ENCODE data around the gene NNAT. TPM values are rescaled to one million over a fixed set of nuclear protein-coding genes. Genes with fewer than 3 reads are reported as not detected.
"Not testable (repeated sequence)": the region's sequence is repeated elsewhere in the genome, so short reads cannot be mapped to it uniquely, and the experiment has no call there.

Gene NNAT
- total RNA-seq, 1 donor from 2014 or later, result not detected

GRCh38 chr20:37554721-37555298, 33.8 kb downstream of the NNAT start:
- ATAC-seq (ENCODE audit: poor library complexity); intact Hi-C loops (cut with DNase I); DNase-seq: not testable (repeated sequence)

- DNase-seq (no peak), ATAC-seq (ENCODE audit: poor library complexity) (no peak)
- intact Hi-C loops (cut with DNase I), result no loop called here
Observed at GRCh38 chr20:37556538-37556937, 35.5 kb downstream of the NNAT start.

GRCh38 chr20:37558306-37558705, 37.3 kb downstream of the NNAT start:
- intact Hi-C loops (cut with DNase I), result no loop called here
- DNase-seq, result no peak

GRCh38 chr20:37558779-37559178, 37.7 kb downstream of the NNAT start:
- intact Hi-C loops (cut with DNase I), result no loop called here
- DNase-seq (no peak), ATAC-seq (ENCODE audit: poor library complexity) (no peak)

More at GRCh38 chr20:37558306-37558705, 37.3 kb downstream of the NNAT start:
- ATAC-seq (ENCODE audit: poor library complexity), result no peak

- no peak for ATAC-seq (ENCODE audit: poor library complexity)
- no peak for DNase-seq
- intact Hi-C loops (cut with DNase I), result loop anchor here (10.0 kb wide), 1 partner anchor 435 kb away; no protein-coding TSS in a partner anchor
Observed at GRCh38 chr20:37559312-37560027, 38.4 kb downstream of the NNAT start.

- no peak for DNase-seq
- no peak for ATAC-seq (ENCODE audit: poor library complexity)
- intact Hi-C loops (cut with DNase I), result loop anchor here (10.0 kb wide), 1 partner anchor 434 kb away; no protein-coding TSS in a partner anchor
Observed at GRCh38 chr20:37560629-37561028, 39.6 kb downstream of the NNAT start.

GRCh38 chr20:37562695-37563480, 41.8 kb downstream of the NNAT start:
- intact Hi-C loops (cut with DNase I), result loop anchor here (10.0 kb wide), 1 partner anchor 432 kb away; no protein-coding TSS in a partner anchor
- ATAC-seq (ENCODE audit: poor library complexity), result no peak
- DNase-seq, result no peak

- intact Hi-C loops (cut with DNase I), result loop anchor here (10.0 kb wide), 1 partner anchor 431 kb away; no protein-coding TSS in a partner anchor
- DNase-seq (no peak), ATAC-seq (ENCODE audit: poor library complexity) (peak; percentile 27)
Observed at GRCh38 chr20:37564016-37564387, 43.0 kb downstream of the NNAT start.

GRCh38 chr20:37564388-37565133, 43.5 kb downstream of the NNAT start:
- DNase-seq (peak; percentile 58), ATAC-seq (ENCODE audit: poor library complexity) (peak; percentile 79)
- intact Hi-C loops (cut with DNase I), result loop anchor here (5.0 to 10.0 kb wide), 2 partner anchors 430 to 658 kb away; no protein-coding TSS in a partner anchor

GRCh38 chr20:37565134-37565811, 44.2 kb downstream of the NNAT start:
- ATAC-seq (ENCODE audit: poor library complexity), result no peak

GRCh38 chr20:37566590-37567330, 45.7 kb downstream of the NNAT start:
- intact Hi-C loops (cut with DNase I), result loop anchor here (5.0 to 10.0 kb wide), 2 partner anchors 428 to 656 kb away; no protein-coding TSS in a partner anchor
- DNase-seq, result no peak
- ATAC-seq (ENCODE audit: poor library complexity), result no peak

More at GRCh38 chr20:37565134-37565811, 44.2 kb downstream of the NNAT start:
- intact Hi-C loops (cut with DNase I), result loop anchor here (5.0 to 10.0 kb wide), 2 partner anchors 430 to 657 kb away; no protein-coding TSS in a partner anchor
- DNase-seq, result no peak

- ATAC-seq (ENCODE audit: poor library complexity) (no peak), DNase-seq (no peak)
- intact Hi-C loops (cut with DNase I), result loop anchor here (5.0 to 10.0 kb wide), 2 partner anchors 428 to 655 kb away; no protein-coding TSS in a partner anchor
Observed at GRCh38 chr20:37567331-37567665, 46.2 kb downstream of the NNAT start.

- ATAC-seq (ENCODE audit: poor library complexity) (no peak), DNase-seq (no peak)
- intact Hi-C loops (cut with DNase I), result loop anchor here (5.0 to 10.0 kb wide), 2 partner anchors 427 to 654 kb away; no protein-coding TSS in a partner anchor
Observed at GRCh38 chr20:37567671-37568588, 46.9 kb downstream of the NNAT start.

- ATAC-seq (ENCODE audit: poor library complexity) (no peak), DNase-seq (no peak)
- intact Hi-C loops (cut with DNase I), result no loop called here
Observed at GRCh38 chr20:37570419-37570818, 49.4 kb downstream of the NNAT start.

GRCh38 chr20:37571033-37571432, 50.0 kb downstream of the NNAT start:
- intact Hi-C loops (cut with DNase I), result no loop called here
- no peak for ATAC-seq (ENCODE audit: poor library complexity)

More at GRCh38 chr20:37571033-37571432, 50.0 kb downstream of the NNAT start:
- no peak for DNase-seq
